Measurements from ENCODE around the gene NSDHL. TPM values are rescaled to one million over a fixed set of nuclear protein-coding genes. Genes with fewer than 3 reads are reported as not detected.

Gene NSDHL
- polyA plus RNA-seq, 3 donors = 8.2 to 21.3 (median 19.9) TPM

- H3K79me2 ChIP-seq (ENCODE audit: insufficient read depth, low read length) = peaks cover 4% of the 10 kb centered on the region
- H3K27me3 ChIP-seq (ENCODE audit: control insufficient read depth in 2 of 2, insufficient read depth in 2 of 2, low read length in 2 of 2) = no peaks in the 10 kb centered on the region
- H3K4me2 ChIP-seq (replicated peaks; ENCODE audit: extremely low read depth, low read length, poor library complexity, severe bottlenecking) = no peak overlapping the region
- peaks cover 12 to 23% of the 10 kb centered on the region in 2 donors for H3K36me3 Mint-ChIP-seq
- DNase-seq = no peak
- intact Hi-C loops (cut with micrococcal nuclease) = no loop called here
- H3K27ac Mint-ChIP-seq = no peak overlapping the region
- no peak overlapping the region for H2AFZ ChIP-seq (ENCODE audit: insufficient read depth, low read depth, low read length, poor library complexity, severe bottlenecking)
- no peaks in the 10 kb centered on the region for H3K4me1 Mint-ChIP-seq
- no peaks in the 10 kb centered on the region for H3K9me3 ChIP-seq (replicated peaks in 1 of 2; ENCODE audit: control insufficient read depth in 1 of 2, insufficient read depth in 1 of 2, low read length in 2 of 2)
- no peak overlapping the region for H3K9ac ChIP-seq (ENCODE audit: insufficient read depth, low read length, poor library complexity, severe bottlenecking)
- 100% methylated on average over 4 of the region's 6 CpGs for WGBS (ENCODE audit: insufficient coverage)
- H3K9me3 Mint-ChIP-seq = peaks cover 0 to 12% (median 0%) of the 10 kb centered on the region in 7 donors
- H3K4me1 ChIP-seq (ENCODE audit: control insufficient read depth in 1 of 2, insufficient read depth in 2 of 2, low read length in 2 of 2) = no peaks in the 10 kb centered on the region
- peaks cover 0 to 8% (median 0%) of the 10 kb centered on the region in 3 donors for H3K27me3 Mint-ChIP-seq (ENCODE audit: low read depth in 3 of 3)
- no peak overlapping the region for H3K27ac ChIP-seq (ENCODE audit: low read depth in 1 of 2, low read length in 2 of 2)
- no peaks in the 10 kb centered on the region for H4K20me1 ChIP-seq (ENCODE audit: insufficient read depth, low read length)
- H3K4me3 Mint-ChIP-seq = no peak overlapping the region
- H3K36me3 ChIP-seq (replicated peaks in 1 of 2; ENCODE audit: control insufficient read depth in 1 of 2, insufficient read depth in 2 of 2, low read length in 2 of 2) = peaks cover 1 to 24% of the 10 kb centered on the region in 2 donors
- TF ChIP-seq CTCF (IDR thresholded peaks at IDR 0.05) = no peak
- H3K4me3 ChIP-seq (replicated peaks in 1 of 3; ENCODE audit: low read depth in 2 of 3, low read length in 3 of 3) = no peak overlapping the region
These were observed 13.4 kb downstream of the NSDHL start for GRCh38 chrX:152844256-152844655.

GRCh38 chrX:152845618-152846240 lies 14.9 kb downstream of the NSDHL start:
- Histone ChIP-seq H3K4me1 (ENCODE audit: control insufficient read depth in 1 of 2, insufficient read depth in 2 of 2, low read length in 2 of 2) (no peaks in the 10 kb centered on the region), H3K9me3 (replicated peaks in 1 of 2; ENCODE audit: control insufficient read depth in 1 of 2, insufficient read depth in 1 of 2, low read length in 2 of 2) (no peaks in the 10 kb centered on the region), H3K27me3 (ENCODE audit: control insufficient read depth in 2 of 2, insufficient read depth in 2 of 2, low read length in 2 of 2) (no peaks in the 10 kb centered on the region), H3K27ac (ENCODE audit: low read depth in 1 of 2, low read length in 2 of 2) (no peak overlapping the region), H3K4me3 (replicated peaks in 1 of 3; ENCODE audit: low read depth in 2 of 3, low read length in 3 of 3) (no peak overlapping the region), H3K4me2 (replicated peaks; ENCODE audit: extremely low read depth, low read length, poor library complexity, severe bottlenecking) (no peak overlapping the region), H3K9ac (ENCODE audit: insufficient read depth, low read length, poor library complexity, severe bottlenecking) (no peak overlapping the region), H4K20me1 (ENCODE audit: insufficient read depth, low read length) (no peaks in the 10 kb centered on the region), H3K36me3 (replicated peaks in 1 of 2; ENCODE audit: control insufficient read depth in 1 of 2, insufficient read depth in 2 of 2, low read length in 2 of 2) (peaks cover 14 to 38% of the 10 kb centered on the region in 2 donors), H2AFZ (ENCODE audit: insufficient read depth, low read depth, low read length, poor library complexity, severe bottlenecking) (no peak overlapping the region), H3K79me2 (ENCODE audit: insufficient read depth, low read length) (peaks cover 4% of the 10 kb centered on the region)
- Mint-ChIP-seq H3K4me3 (no peak overlapping the region), H3K9me3 (peaks cover 0 to 5% (median 0%) of the 10 kb centered on the region in 7 donors), H3K27me3 (ENCODE audit: low read depth in 3 of 3) (peaks cover 0 to 2% (median 0%) of the 10 kb centered on the region in 3 donors), H3K36me3 (peaks cover 24 to 29% of the 10 kb centered on the region in 2 donors), H3K4me1 (no peaks in the 10 kb centered on the region), H3K27ac (no peak overlapping the region)
- WGBS (ENCODE audit: insufficient coverage) = 100% methylated on average over 7 of the region's 17 CpGs
- no peak for TF ChIP-seq CTCF (IDR thresholded peaks at IDR 0.05)
- DNase-seq = no peak
- intact Hi-C loops (cut with micrococcal nuclease) = no loop called here
